Neuron (in vitro differentiated cells): ENCODE data around the gene METTL9.
A peak's percentile ranks its signal among the peaks of the same experiment; 100 is the strongest.
"Not testable (repeated sequence)": the region's sequence is repeated elsewhere in the genome, so short reads cannot be mapped to it uniquely, and the experiment has no call there.

Experiments
- H2AFZ ChIP-seq: one replicate; pipeline ENCODE4 v1.6.1; 2013; ENCODE audit warnings: low read depth, mild to moderate bottlenecking, inconsistent platforms, low read length, moderate library complexity
- H3K27me3 ChIP-seq: one replicate; pipeline ENCODE4 v1.6.1; 2013; ENCODE audit warnings: low read length; ENCODE audit not compliant: insufficient read depth
- H3K36me3 ChIP-seq: one replicate; pipeline ENCODE4 v1.6.1; 2013; ENCODE audit warnings: low read length; ENCODE audit not compliant: insufficient read depth
- H3K4me1 ChIP-seq: one replicate; pipeline ENCODE4 v1.6.1; 2013; ENCODE audit warnings: low read length; ENCODE audit not compliant: insufficient read depth
- H3K4me3 ChIP-seq: 2 replicates; pipeline ENCODE4 v1.5.1; 2013; ENCODE audit warnings: mild to moderate bottlenecking, low read length, moderate library complexity
- H3K9me3 ChIP-seq: one replicate; pipeline ENCODE4 v1.6.1; 2013; ENCODE audit warnings: low read length

METTL9 gene

DNA sequence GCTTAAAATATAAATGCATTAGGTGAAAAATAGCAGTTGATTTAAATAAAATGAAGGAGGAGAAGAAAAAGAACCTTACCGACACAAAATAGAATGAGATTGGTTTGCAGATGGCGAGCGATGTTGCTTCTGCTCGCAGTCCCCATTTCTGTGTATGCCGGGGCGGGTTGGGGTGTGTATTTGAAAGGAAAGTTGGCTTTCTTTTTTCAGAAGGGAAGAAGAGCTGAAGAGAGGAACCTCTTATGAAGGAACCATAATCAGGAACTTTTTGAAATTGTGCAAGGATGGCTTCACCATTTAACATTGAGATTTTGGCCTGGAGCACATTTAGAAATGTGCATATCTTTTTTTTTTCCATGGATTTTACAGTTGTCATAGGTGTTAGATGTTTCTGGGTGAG is 53.1 kb downstream of the METTL9 start, which contains the start of gene IGSF6:
TSS of gene IGSF6 (minus strand) at position 156 of the 400 bp plus-strand sequence. CDS start at position 146, 10 bp downstream.
- no peaks in the 10 kb centered on the region for H3K27me3 ChIP-seq
- no peaks in the 10 kb centered on the region for H3K4me1 ChIP-seq
- peaks cover 30% of the 10 kb centered on the region for H3K36me3 ChIP-seq
- no peak within 1 kb of the TSS for H2AFZ ChIP-seq
- H3K9me3 ChIP-seq = no peaks in the 10 kb centered on the region
- H3K4me3 ChIP-seq = no peak within 1 kb of the TSS

GRCh38 chr16:21653571-21653970 is 54.2 kb downstream of the METTL9 start:
- Histone ChIP-seq H3K9me3 (no peaks in the 10 kb centered on the region), H3K4me1 (no peaks in the 10 kb centered on the region), H3K4me3 (no peak overlapping the region)

GRCh38 chr16:21654466-21654865 is 55.1 kb downstream of the METTL9 start:
- no peak overlapping the region for H2AFZ ChIP-seq
- no peak overlapping the region for H3K4me3 ChIP-seq
- H3K27me3 ChIP-seq = no peaks in the 10 kb centered on the region
- H3K4me1 ChIP-seq = no peaks in the 10 kb centered on the region
- no peaks in the 10 kb centered on the region for H3K9me3 ChIP-seq
- H3K36me3 ChIP-seq = peaks cover 28% of the 10 kb centered on the region

More at GRCh38 chr16:21653571-21653970, 54.2 kb downstream of the METTL9 start:
- Histone ChIP-seq H3K36me3 (peaks cover 32% of the 10 kb centered on the region), H3K27me3 (no peaks in the 10 kb centered on the region), H2AFZ (no peak overlapping the region)

DNA sequence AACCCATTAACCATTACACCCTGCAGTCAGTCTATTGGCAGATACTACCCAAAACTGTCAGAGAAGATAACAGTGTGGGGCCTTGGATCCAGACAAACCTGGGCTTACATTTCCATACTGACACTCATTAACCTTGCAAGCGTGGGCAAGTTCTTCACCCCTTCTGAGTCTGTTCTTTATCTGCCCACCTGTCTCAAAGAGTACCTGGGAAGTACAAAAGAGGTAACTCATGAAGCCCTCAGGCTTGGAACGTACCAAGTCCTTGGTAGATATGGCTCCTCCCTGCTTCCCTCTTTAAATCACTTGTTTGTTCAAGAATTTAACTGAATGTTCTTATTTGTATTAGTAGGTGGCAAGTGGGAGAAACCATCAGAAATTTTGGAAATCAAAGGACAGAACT is 55.5 kb downstream of the METTL9 start:
- Histone ChIP-seq H3K27me3 (no peaks in the 10 kb centered on the region), H2AFZ (no peak overlapping the region), H3K36me3 (peaks cover 28% of the 10 kb centered on the region), H3K9me3 (no peaks in the 10 kb centered on the region), H3K4me1 (no peaks in the 10 kb centered on the region), H3K4me3 (no peak overlapping the region)

- Histone ChIP-seq H3K4me1 (no peaks in the 10 kb centered on the region), H3K36me3 (peaks cover 28% of the 10 kb centered on the region), H3K9me3 (no peaks in the 10 kb centered on the region), H3K27me3 (no peaks in the 10 kb centered on the region), H3K4me3 (no peak overlapping the region), H2AFZ (no peak overlapping the region)
Observed at GRCh38 chr16:21656795-21657768, 57.7 kb downstream of the METTL9 start.

GRCh38 chr16:21659124-21659523 is 59.7 kb downstream of the METTL9 start:
- Histone ChIP-seq H3K36me3 (peaks cover 23% of the 10 kb centered on the region), H3K4me1 (no peaks in the 10 kb centered on the region), H3K9me3 (no peaks in the 10 kb centered on the region), H2AFZ (no peak overlapping the region), H3K27me3 (no peaks in the 10 kb centered on the region), H3K4me3 (no peak overlapping the region)

DNA sequence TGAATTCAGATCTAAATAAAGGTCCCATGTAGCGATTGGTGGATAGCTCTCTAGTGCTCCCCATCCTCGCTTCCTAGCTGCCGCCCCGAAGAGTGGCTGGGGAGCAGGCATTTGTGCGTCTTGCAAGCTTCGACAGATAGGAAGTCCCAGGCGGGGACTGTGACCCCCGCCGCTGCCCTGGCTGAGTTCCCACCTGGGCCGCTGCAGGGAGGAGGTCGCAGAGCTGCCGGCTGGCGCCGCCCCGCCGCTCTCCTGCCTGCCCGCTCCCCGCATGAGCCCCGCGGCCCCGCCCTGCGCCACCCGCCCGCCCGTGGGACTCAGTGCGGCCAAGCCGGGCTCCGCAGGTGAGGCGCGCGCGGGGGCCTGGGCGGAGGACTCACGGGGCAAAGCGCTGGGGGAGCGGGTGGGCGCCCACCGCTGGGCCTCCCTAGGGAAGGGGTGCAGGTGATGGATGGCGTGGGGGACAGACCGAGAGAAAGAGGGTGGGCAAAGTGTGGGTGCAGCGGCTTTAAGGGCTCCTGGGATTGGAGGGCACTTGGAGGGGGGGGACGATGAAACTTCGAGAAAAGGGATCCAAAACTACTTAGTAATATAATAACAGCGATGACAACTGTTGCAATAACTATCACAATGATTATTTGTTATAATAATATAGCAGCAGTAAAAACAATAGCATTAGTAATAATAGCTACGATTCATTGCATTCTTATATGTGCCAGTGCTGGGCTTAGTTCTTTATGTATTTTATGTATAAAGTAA is 64.7 kb downstream of the METTL9 start, which contains the start of gene OTOA:
TSS of gene OTOA (plus strand) at position 80 of the 759 bp plus-strand sequence. CDS start 14,547 bp downstream, outside the sequence.
- H3K36me3 ChIP-seq = no peaks in the 10 kb centered on the region
- H3K4me1 ChIP-seq = peaks cover 12% of the 10 kb centered on the region
- no peak within 1 kb of the TSS for H2AFZ ChIP-seq
- H3K4me3 ChIP-seq = no peak within 1 kb of the TSS
- H3K9me3 ChIP-seq = no peaks in the 10 kb centered on the region
- no peaks in the 10 kb centered on the region for H3K27me3 ChIP-seq

DNA sequence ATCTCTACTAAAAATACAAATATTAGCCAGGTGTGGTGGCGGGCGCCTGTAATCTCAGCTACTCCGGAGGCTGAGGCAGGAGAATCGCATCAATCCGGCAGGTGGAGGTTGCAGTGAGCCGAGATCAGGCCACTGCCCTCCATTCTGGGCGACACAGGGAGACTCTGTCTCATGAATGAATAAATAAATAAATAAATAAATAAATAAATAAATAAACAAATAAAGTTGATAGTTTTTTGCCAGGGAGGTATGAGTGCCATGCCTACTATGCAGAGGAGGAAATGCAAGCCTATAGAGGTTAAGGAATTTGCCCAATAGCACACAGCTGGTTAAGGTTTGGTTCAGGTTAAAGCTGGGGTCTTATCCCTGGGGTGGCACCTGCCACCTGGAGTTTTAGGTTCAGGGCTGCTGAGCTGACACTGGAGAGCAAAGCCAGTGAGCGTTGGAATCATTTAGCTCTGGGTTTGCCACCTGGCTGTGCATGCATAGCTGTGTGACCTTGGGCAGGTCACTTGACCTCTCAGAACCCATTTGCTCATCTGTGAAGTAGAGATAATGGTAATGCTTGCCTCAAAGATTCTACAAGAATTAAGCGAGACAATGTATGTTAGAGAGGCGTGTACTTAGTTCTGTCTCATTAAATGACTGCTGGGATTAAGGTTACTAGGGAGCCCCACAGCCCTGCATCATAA is 65.6 kb downstream of the METTL9 start:
- peaks cover 12% of the 10 kb centered on the region for H3K4me1 ChIP-seq
- H2AFZ ChIP-seq = no peak overlapping the region
- no peaks in the 10 kb centered on the region for H3K9me3 ChIP-seq
- H3K27me3 ChIP-seq = no peaks in the 10 kb centered on the region
- H3K36me3 ChIP-seq = no peaks in the 10 kb centered on the region
- no peak overlapping the region for H3K4me3 ChIP-seq

- Histone ChIP-seq H3K36me3 (no peaks in the 10 kb centered on the region), H3K9me3 (no peaks in the 10 kb centered on the region), H3K4me1 (peaks cover 12% of the 10 kb centered on the region), H3K27me3 (no peaks in the 10 kb centered on the region), H2AFZ (peak overlapping the region; percentile 39), H3K4me3 (no peak overlapping the region)
Observed at GRCh38 chr16:21666772-21667171, 67.4 kb downstream of the METTL9 start.

DNA sequence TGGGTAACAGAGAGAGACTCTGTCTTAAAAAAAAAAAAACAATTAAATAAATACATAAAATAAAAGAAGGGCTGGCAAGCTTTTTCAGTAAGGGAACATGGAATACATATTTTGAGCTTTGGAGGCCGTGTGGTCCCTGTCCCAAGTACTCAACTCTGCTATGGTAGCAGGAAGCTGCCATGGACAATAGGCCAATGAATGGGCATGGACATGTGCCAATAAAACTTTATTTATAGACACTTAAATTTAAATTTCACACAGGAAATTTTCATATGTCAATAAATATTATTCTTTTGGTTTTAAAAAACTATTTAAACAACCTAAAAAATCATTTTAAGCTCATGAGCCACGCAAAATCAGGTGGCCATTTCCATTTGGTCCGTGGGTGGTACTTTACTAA is 68.2 kb downstream of the METTL9 start:
- peaks cover 12% of the 10 kb centered on the region for H3K4me1 ChIP-seq
- H3K9me3 ChIP-seq = no peaks in the 10 kb centered on the region
- no peaks in the 10 kb centered on the region for H3K36me3 ChIP-seq
- H3K27me3 ChIP-seq = no peaks in the 10 kb centered on the region
- no peak overlapping the region for H2AFZ ChIP-seq
- no peak overlapping the region for H3K4me3 ChIP-seq

DNA sequence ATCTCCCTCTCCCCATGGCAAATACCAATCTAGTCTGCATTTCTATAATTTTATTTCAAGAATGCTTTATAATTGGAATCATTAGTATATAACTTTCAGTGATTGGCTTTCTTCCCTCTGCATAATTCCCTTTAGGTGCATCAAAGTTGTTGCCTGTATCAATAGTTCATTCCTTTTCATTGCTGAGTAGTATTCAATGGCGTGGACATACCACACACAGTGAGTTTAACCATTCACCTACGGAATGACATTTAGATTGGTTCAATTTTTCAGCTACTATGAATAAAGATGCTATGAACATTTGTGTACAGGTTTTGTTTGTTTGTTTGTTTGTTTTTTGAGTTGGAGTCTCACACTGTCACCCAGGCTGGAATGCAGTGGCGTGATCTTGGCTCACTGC is 74.1 kb downstream of the METTL9 start:
- Histone ChIP-seq H3K36me3 (no peaks in the 10 kb centered on the region), H3K9me3 (peaks cover 1% of the 10 kb centered on the region), H3K4me3 (no peak overlapping the region), H3K27me3 (no peaks in the 10 kb centered on the region), H2AFZ (no peak overlapping the region), H3K4me1 (no peaks in the 10 kb centered on the region)

DNA sequence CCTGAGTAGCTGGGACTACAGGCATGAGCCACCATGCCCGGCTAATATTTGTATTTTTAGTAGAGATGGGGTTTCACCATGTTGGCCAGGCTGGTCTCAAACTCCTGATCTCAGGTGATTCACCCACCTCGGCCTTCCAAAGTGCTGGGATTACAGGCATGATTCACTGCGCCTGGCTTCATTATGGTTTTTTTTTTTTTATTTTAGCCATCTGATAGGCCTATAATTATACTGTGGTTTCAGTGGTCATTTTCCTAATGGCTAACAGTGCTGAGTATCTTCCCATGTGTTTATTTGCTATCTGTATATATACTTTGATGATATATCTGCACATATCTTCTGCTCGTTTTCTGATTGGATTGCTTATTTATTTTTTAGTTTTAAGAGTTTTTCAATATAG is 75.1 kb downstream of the METTL9 start:
- H2AFZ ChIP-seq, H3K36me3 ChIP-seq, H3K4me3 ChIP-seq, H3K9me3 ChIP-seq, H3K27me3 ChIP-seq, H3K4me1 ChIP-seq: not testable (repeated sequence)

DNA sequence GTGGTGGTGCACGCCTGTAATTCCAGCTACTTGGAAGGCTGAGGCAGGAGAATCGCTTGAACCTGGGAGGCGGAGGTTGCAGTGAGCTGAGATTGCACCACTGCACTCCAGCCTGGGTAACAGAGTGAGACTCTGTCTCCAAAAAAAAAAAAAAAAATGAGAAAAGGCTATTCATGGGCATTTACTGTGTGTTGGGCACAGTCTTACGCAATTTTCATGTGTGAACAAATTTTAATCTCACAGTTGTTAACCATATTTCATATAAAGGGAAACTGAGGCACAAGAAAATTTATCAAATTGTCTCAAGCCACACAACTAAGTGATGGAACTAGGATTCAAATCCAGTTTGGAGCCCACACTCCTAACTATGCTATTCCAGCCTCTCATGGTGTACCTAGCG is 81.3 kb downstream of the METTL9 start:
- H3K4me1 ChIP-seq, H3K4me3 ChIP-seq, H3K9me3 ChIP-seq, H3K27me3 ChIP-seq, H3K36me3 ChIP-seq, H2AFZ ChIP-seq: not testable (repeated sequence)
